IgD-negative memory B cell (primary cell): ENCODE results near the gene MYF5. TPM values are rescaled to one million over a fixed set of nuclear protein-coding genes. Genes with fewer than 3 reads are reported as not detected.
"Not testable (repeated sequence)": the region's sequence is repeated elsewhere in the genome, so short reads cannot be mapped to it uniquely, and the experiment has no call there.

Experiments used
- H3K27ac Mint-ChIP-seq, 3 donors: one replicate each; pipeline ENCODE4 v1.8.0; 2020 to 2022; ENCODE audit warnings: mild to moderate bottlenecking in 3 of 3, mixed read lengths in 3 of 3, moderate library complexity in 1 of 3
- H3K27me3 Mint-ChIP-seq: one replicate; pipeline ENCODE4 v1.8.0; 2021; ENCODE audit warnings: mixed read lengths
- H3K36me3 Mint-ChIP-seq: one replicate; pipeline ENCODE4 v1.8.0; 2020; ENCODE audit warnings: mild to moderate bottlenecking, mixed read lengths
- H3K4me1 Mint-ChIP-seq, 3 donors: one replicate each; pipeline ENCODE4 v1.8.0; 2020 to 2022; ENCODE audit warnings: mixed read lengths in 3 of 3, mild to moderate bottlenecking in 1 of 3
- H3K4me3 Mint-ChIP-seq, 4 donors: one replicate each; pipeline ENCODE4 v1.8.0; 2020 to 2022; ENCODE audit warnings: mild to moderate bottlenecking in 4 of 4, mixed read lengths in 4 of 4, moderate library complexity in 3 of 4
- H3K9me3 Mint-ChIP-seq, 3 donors: one replicate each; pipeline ENCODE4 v1.8.0; 2020 to 2021; ENCODE audit warnings: mixed read lengths in 3 of 3, mild to moderate bottlenecking in 1 of 3
- polyA plus RNA-seq: library from polyadenylated mRNA; unstranded; fragments of 300-500 nt; fragmentation: Illumina TruSeq; gene quantifications from one replicate; pipeline ENCODE4 v1.2.3, GENCODE V29; 2021

MYF5 gene
- not detected for polyA plus RNA-seq

GRCh38 chr12:80716696-80717469 is at the start of gene MYF5:
MYF5 (plus strand) TSS chr12:80716912; CDS start chr12:80717064, 152 bp downstream.
- Mint-ChIP-seq H3K4me1 (no peaks in the 10 kb centered on the region), H3K27me3 (peaks cover 31% of the 10 kb centered on the region), H3K27ac (peak within 1 kb of the TSS in 2 of 3 donors; percentile 33 to 53), H3K36me3 (no peaks in the 10 kb centered on the region), H3K4me3 (peak within 1 kb of the TSS in 1 of 4 donors; percentile 34), H3K9me3 (peaks cover 0 to 5% (median 1%) of the 10 kb centered on the region in 3 donors)

- Mint-ChIP-seq H3K27ac (no peak overlapping the region), H3K27me3 (no peaks in the 10 kb centered on the region), H3K4me3 (no peak overlapping the region), H3K36me3 (no peaks in the 10 kb centered on the region), H3K4me1 (no peaks in the 10 kb centered on the region), H3K9me3 (peaks cover 0 to 2% (median 0%) of the 10 kb centered on the region in 3 donors)
These were observed 46.5 kb upstream of the MYF5 start for GRCh38 chr12:80670214-80670613.

GRCh38 chr12:80676042-80676636 is 40.6 kb upstream of the MYF5 start:
- not testable (repeated sequence) for H3K27me3 Mint-ChIP-seq, H3K4me3 Mint-ChIP-seq

GRCh38 chr12:80676856-80677255 is 39.9 kb upstream of the MYF5 start:
- H3K4me1 Mint-ChIP-seq = no peaks in the 10 kb centered on the region
- H3K9me3 Mint-ChIP-seq = no peaks in the 10 kb centered on the region
- no peaks in the 10 kb centered on the region for H3K36me3 Mint-ChIP-seq
- no peak overlapping the region for H3K4me3 Mint-ChIP-seq
- H3K27ac Mint-ChIP-seq = no peak overlapping the region
- no peaks in the 10 kb centered on the region for H3K27me3 Mint-ChIP-seq

More at GRCh38 chr12:80676042-80676636, 40.6 kb upstream of the MYF5 start:
- not testable (repeated sequence) for H3K4me1 Mint-ChIP-seq, H3K27ac Mint-ChIP-seq, H3K9me3 Mint-ChIP-seq, H3K36me3 Mint-ChIP-seq

GRCh38 chr12:80677994-80678393 is 38.7 kb upstream of the MYF5 start:
- Mint-ChIP-seq H3K27ac (no peak overlapping the region), H3K9me3 (peaks cover 0 to under 1% (median 0%) of the 10 kb centered on the region in 3 donors), H3K4me1 (no peaks in the 10 kb centered on the region)

GRCh38 chr12:80679346-80680131 is 37.2 kb upstream of the MYF5 start:
- Mint-ChIP-seq H3K36me3 (no peaks in the 10 kb centered on the region), H3K27me3 (no peaks in the 10 kb centered on the region), H3K4me3 (no peak overlapping the region), H3K27ac (no peak overlapping the region), H3K4me1 (no peaks in the 10 kb centered on the region), H3K9me3 (peaks cover 0 to 3% (median 0%) of the 10 kb centered on the region in 3 donors)

More at GRCh38 chr12:80677994-80678393, 38.7 kb upstream of the MYF5 start:
- Mint-ChIP-seq H3K36me3 (no peaks in the 10 kb centered on the region), H3K4me3 (no peak overlapping the region), H3K27me3 (no peaks in the 10 kb centered on the region)

- Mint-ChIP-seq H3K36me3 (no peaks in the 10 kb centered on the region), H3K9me3 (peaks cover 0 to 3% (median 0%) of the 10 kb centered on the region in 3 donors), H3K4me3 (no peak overlapping the region), H3K27me3 (no peaks in the 10 kb centered on the region), H3K4me1 (no peaks in the 10 kb centered on the region), H3K27ac (no peak overlapping the region)
These were observed 35.4 kb upstream of the MYF5 start for GRCh38 chr12:80681287-80681686.

- Mint-ChIP-seq H3K27me3 (no peaks in the 10 kb centered on the region), H3K36me3 (no peaks in the 10 kb centered on the region)
These were observed 34.9 kb upstream of the MYF5 start for GRCh38 chr12:80681786-80682185.

GRCh38 chr12:80684077-80684495 is 32.6 kb upstream of the MYF5 start:
- Mint-ChIP-seq H3K36me3 (no peaks in the 10 kb centered on the region), H3K9me3 (peaks cover 0 to 3% (median 0%) of the 10 kb centered on the region in 3 donors), H3K27ac (no peak overlapping the region), H3K4me3 (no peak overlapping the region), H3K27me3 (no peaks in the 10 kb centered on the region), H3K4me1 (no peaks in the 10 kb centered on the region)

More at GRCh38 chr12:80681786-80682185, 34.9 kb upstream of the MYF5 start:
- Mint-ChIP-seq H3K9me3 (peaks cover 0 to 3% (median 0%) of the 10 kb centered on the region in 3 donors), H3K4me1 (no peaks in the 10 kb centered on the region), H3K4me3 (no peak overlapping the region), H3K27ac (no peak overlapping the region)

GRCh38 chr12:80690090-80690489 is 26.6 kb upstream of the MYF5 start:
- Mint-ChIP-seq H3K4me3 (no peak overlapping the region), H3K27me3 (no peaks in the 10 kb centered on the region), H3K9me3 (no peaks in the 10 kb centered on the region), H3K27ac (no peak overlapping the region), H3K36me3 (no peaks in the 10 kb centered on the region), H3K4me1 (no peaks in the 10 kb centered on the region)

GRCh38 chr12:80690513-80690912 is 26.2 kb upstream of the MYF5 start:
- H3K4me1 Mint-ChIP-seq = no peaks in the 10 kb centered on the region
- H3K27ac Mint-ChIP-seq = no peak overlapping the region
- H3K9me3 Mint-ChIP-seq = no peaks in the 10 kb centered on the region
- no peak overlapping the region for H3K4me3 Mint-ChIP-seq
- H3K36me3 Mint-ChIP-seq = no peaks in the 10 kb centered on the region
- no peaks in the 10 kb centered on the region for H3K27me3 Mint-ChIP-seq

GRCh38 chr12:80692114-80692513 is 24.6 kb upstream of the MYF5 start:
- Mint-ChIP-seq H3K9me3 (no peaks in the 10 kb centered on the region), H3K27me3 (no peaks in the 10 kb centered on the region), H3K4me1 (no peaks in the 10 kb centered on the region), H3K36me3 (no peaks in the 10 kb centered on the region), H3K4me3 (no peak overlapping the region), H3K27ac (no peak overlapping the region)

GRCh38 chr12:80697270-80697887 is 19.3 kb upstream of the MYF5 start:
- Mint-ChIP-seq H3K27ac (no peak overlapping the region), H3K9me3 (no peaks in the 10 kb centered on the region), H3K36me3 (no peaks in the 10 kb centered on the region), H3K4me3 (no peak overlapping the region), H3K27me3 (no peaks in the 10 kb centered on the region), H3K4me1 (no peaks in the 10 kb centered on the region)

GRCh38 chr12:80698256-80698655 is 18.5 kb upstream of the MYF5 start:
- no peaks in the 10 kb centered on the region for H3K27me3 Mint-ChIP-seq
- H3K4me3 Mint-ChIP-seq = no peak overlapping the region
- no peaks in the 10 kb centered on the region for H3K9me3 Mint-ChIP-seq
- no peaks in the 10 kb centered on the region for H3K36me3 Mint-ChIP-seq
- no peak overlapping the region for H3K27ac Mint-ChIP-seq
- peaks cover 0 to 3% (median 0%) of the 10 kb centered on the region in 3 donors for H3K4me1 Mint-ChIP-seq
